Panc1 (cell line): Measurements from ENCODE around the gene TEKT2. TPM values are rescaled to one million over a fixed set of nuclear protein-coding genes. Genes with fewer than 3 reads are reported as not detected.

ENCODE experiments used
- ATAC-seq: fragments of 200-7000 bp; cut with Tn5 transposase; 2 replicates; pipeline ENCODE4 v1.9.1; 2020; ENCODE audit warnings: mild to moderate bottlenecking, moderate library complexity
- BruUV-seq: library from RNA; stranded (reverse); fragments of 400-500 nt; replicated peaks from 2 replicates; lab custom pipeline; 2021; lab: Mats Ljungman, UMichigan
- CTCF ChIA-PET: fragments of 300-600 bp; sonication (Branson Sonifier 250); formaldehyde crosslinking; loops from one replicate; lab custom pipeline; 2022; ENCODE audit warnings: antibody characterized with exemption; lab: Charles Lee
- POLR2A ChIA-PET: fragments of 300-600 bp; sonication (Branson Sonifier 250); formaldehyde crosslinking; loops from one replicate; lab custom pipeline; 2022; ENCODE audit warnings: antibody characterized with exemption; lab: Charles Lee
- DNase-seq: peaks from one replicate; pipeline ENCODE4 v3.0.0-alpha.2; 2010; ENCODE audit warnings: low read depth, low spot score
- H3K27ac ChIP-seq: 2 replicates; pipeline ENCODE4 v1.5.1; 2011; ENCODE audit warnings: mild to moderate bottlenecking, low read length, inconsistent platforms
- H3K27me3 ChIP-seq: fragments of 200-500 bp; sonication (Bioruptor generic); 2 replicates; pipeline ENCODE4 v1.6.0; 2014; ENCODE audit warnings: low read length, inconsistent platforms; ENCODE audit not compliant: control insufficient read depth, insufficient read depth
- H3K36me3 ChIP-seq: fragments of 200-500 bp; sonication (Bioruptor generic); 2 replicates; pipeline ENCODE4 v1.5.1; 2014; ENCODE audit warnings: inconsistent platforms, mild to moderate bottlenecking, low read length, moderate library complexity; ENCODE audit not compliant: control insufficient read depth, insufficient read depth
- H3K4me1 ChIP-seq: 2 replicates; pipeline ENCODE4 v1.5.1; 2011; ENCODE audit warnings: inconsistent platforms, mild to moderate bottlenecking, low read length, moderate library complexity; ENCODE audit not compliant: control insufficient read depth, insufficient read depth
- H3K4me3 ChIP-seq, 2 experiments: 2 replicates each; pipeline ENCODE4 v1.5.1; 2011 to 2012; ENCODE audit warnings: low read depth in 2 of 2, low read length in 2 of 2, mild to moderate bottlenecking in 2 of 2, inconsistent platforms in 1 of 2, moderate library complexity in 1 of 2
- H3K9me3 ChIP-seq: fragments of 200-500 bp; sonication (Bioruptor generic); 2 replicates; pipeline ENCODE4 v1.5.1; 2014; ENCODE audit warnings: low read depth, mild to moderate bottlenecking, inconsistent platforms, low read length, moderate library complexity; ENCODE audit not compliant: control insufficient read depth, insufficient read depth
- CTCF ChIP-seq: fragments of 450-650 bp; IDR thresholded peaks from 2 replicates; pipeline ENCODE4 v1.5.1; 2017; ENCODE audit warnings: mild to moderate bottlenecking
- POLR2AphosphoS5 ChIP-seq: IDR thresholded peaks from 2 replicates; pipeline ENCODE4 v1.6.1; 2012; ENCODE audit warnings: mild to moderate bottlenecking, low read depth, low read length, moderate library complexity
- SIN3A ChIP-seq: IDR thresholded peaks from 2 replicates; pipeline ENCODE4 v1.6.1; 2012; ENCODE audit warnings: low read depth, mild to moderate bottlenecking, low read length, moderate library complexity, borderline replicate concordance; ENCODE audit not compliant: insufficient read depth
- TCF7L2 ChIP-seq: IDR thresholded peaks from 2 replicates; pipeline ENCODE4 v1.6.1; 2011; ENCODE audit warnings: mild to moderate bottlenecking, low read depth, low read length, inconsistent platforms
- in situ Hi-C: cut with HindIII; loops from 2 replicates; pipeline ENCODE4 v1.10.0; 2016; ENCODE audit warnings: low sequenced_read_pairs, low pct_unique_long_range_greater_than_20kb
- intact Hi-C: fragments of 100-400 bp; cut with micrococcal nuclease; formaldehyde crosslinking; loops from one replicate; pipeline ENCODE4 v1.10.0; 2022; ENCODE audit not compliant: unreplicated experiment
- total RNA-seq: library from RNA; stranded (reverse); gene quantifications from one replicate; pipeline ENCODE4 v1.2.1, GENCODE V29; 2021; ENCODE audit not compliant: unreplicated experiment
- TF ChIP-seq, protein P1 (sequence below), 2 experiments: IDR thresholded peaks; 2 replicates each; pipeline ENCODE4 v1.6.1; 2011 to 2012; ENCODE audit warnings: low read depth in 2 of 2, control low read depth in 1 of 2, low read length in 1 of 2, mild to moderate bottlenecking in 1 of 2, moderate library complexity in 1 of 2; ENCODE audit not compliant: insufficient read depth in 1 of 2

The TEKT2 gene
- total RNA-seq, 1 experiment from 2014 or later = 0.23 TPM

- POLR2A ChIA-PET = interaction anchor here (0.5 to 0.7 kb wide), 3 partner anchors 10 to 39 kb away, joined by 3 to 4 read pairs (median 3); no protein-coding TSS in a partner anchor
- CTCF ChIA-PET = interaction anchor here (0.8 to 1.0 kb wide), 2 partner anchors 27 to 42 kb away, joined by 3 read pairs; partner anchors contain the start of gene TRAPPC3
- Histone ChIP-seq H3K4me1 (peaks cover 12% of the 10 kb centered on the region; the same call in 1 of the 2 replicates), H3K9me3 (no peaks in the 10 kb centered on the region), H3K27me3 (no peaks in the 10 kb centered on the region), H3K4me3 (no peak overlapping the region), H3K27ac (no peak overlapping the region), H3K36me3 (no peaks in the 10 kb centered on the region)
- 0 out of 2 replicates have a peak, but pooled peaks have one; percentile 24 for ATAC-seq
- TF ChIP-seq POLR2AphosphoS5 = no peak
- TF ChIP-seq, protein P1, sequence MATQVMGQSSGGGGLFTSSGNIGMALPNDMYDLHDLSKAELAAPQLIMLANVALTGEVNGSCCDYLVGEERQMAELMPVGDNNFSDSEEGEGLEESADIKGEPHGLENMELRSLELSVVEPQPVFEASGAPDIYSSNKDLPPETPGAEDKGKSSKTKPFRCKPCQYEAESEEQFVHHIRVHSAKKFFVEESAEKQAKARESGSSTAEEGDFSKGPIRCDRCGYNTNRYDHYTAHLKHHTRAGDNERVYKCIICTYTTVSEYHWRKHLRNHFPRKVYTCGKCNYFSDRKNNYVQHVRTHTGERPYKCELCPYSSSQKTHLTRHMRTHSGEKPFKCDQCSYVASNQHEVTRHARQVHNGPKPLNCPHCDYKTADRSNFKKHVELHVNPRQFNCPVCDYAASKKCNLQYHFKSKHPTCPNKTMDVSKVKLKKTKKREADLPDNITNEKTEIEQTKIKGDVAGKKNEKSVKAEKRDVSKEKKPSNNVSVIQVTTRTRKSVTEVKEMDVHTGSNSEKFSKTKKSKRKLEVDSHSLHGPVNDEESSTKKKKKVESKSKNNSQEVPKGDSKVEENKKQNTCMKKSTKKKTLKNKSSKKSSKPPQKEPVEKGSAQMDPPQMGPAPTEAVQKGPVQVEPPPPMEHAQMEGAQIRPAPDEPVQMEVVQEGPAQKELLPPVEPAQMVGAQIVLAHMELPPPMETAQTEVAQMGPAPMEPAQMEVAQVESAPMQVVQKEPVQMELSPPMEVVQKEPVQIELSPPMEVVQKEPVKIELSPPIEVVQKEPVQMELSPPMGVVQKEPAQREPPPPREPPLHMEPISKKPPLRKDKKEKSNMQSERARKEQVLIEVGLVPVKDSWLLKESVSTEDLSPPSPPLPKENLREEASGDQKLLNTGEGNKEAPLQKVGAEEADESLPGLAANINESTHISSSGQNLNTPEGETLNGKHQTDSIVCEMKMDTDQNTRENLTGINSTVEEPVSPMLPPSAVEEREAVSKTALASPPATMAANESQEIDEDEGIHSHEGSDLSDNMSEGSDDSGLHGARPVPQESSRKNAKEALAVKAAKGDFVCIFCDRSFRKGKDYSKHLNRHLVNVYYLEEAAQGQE (IDR thresholded peaks at IDR 0.05; ENCODE audit: insufficient read depth in 1 of 2, low read depth in 2 of 2, low read length in 1 of 2) = no peak
- TF ChIP-seq TCF7L2 = no peak
- TF ChIP-seq CTCF = no peak
- no peak for TF ChIP-seq SIN3A
- DNase-seq = no peak
- intact Hi-C loops = no loop called here
- no TSS peak for BruUV-seq
- in situ Hi-C loops = no loop called here
Observed at GRCh38 chr1:36107394-36107793, 23.5 kb downstream of the TEKT2 start.

- BruUV-seq = no TSS peak
- intact Hi-C loops (no loop called here), in situ Hi-C loops (no loop called here)
- no peak for TF ChIP-seq TCF7L2
- TF ChIP-seq CTCF = no peak
- no peak for TF ChIP-seq SIN3A
- no peak for TF ChIP-seq POLR2AphosphoS5
- TF ChIP-seq, protein P1 (IDR thresholded peaks at IDR 0.05; ENCODE audit: insufficient read depth in 1 of 2, low read depth in 2 of 2, low read length in 1 of 2) = no peak
- no peak for DNase-seq
- H3K4me3 ChIP-seq = no peak overlapping the region
- no peak for ATAC-seq
- H3K27ac ChIP-seq = no peak overlapping the region
- peaks cover 12% of the 10 kb centered on the region; the same call in 1 of the 2 replicates for H3K4me1 ChIP-seq
- no peaks in the 10 kb centered on the region for H3K36me3 ChIP-seq
- no peaks in the 10 kb centered on the region for H3K27me3 ChIP-seq
- POLR2A ChIA-PET = interaction anchor here (0.6 kb wide), 1 partner anchor 130 kb away, joined by 9 read pairs; no protein-coding TSS in a partner anchor
- no peaks in the 10 kb centered on the region for H3K9me3 ChIP-seq
- CTCF ChIA-PET = no interaction called here
Observed at GRCh38 chr1:36108314-36108713, 24.4 kb downstream of the TEKT2 start.
